ENCODE results near the gene MXRA8.

The MXRA8 gene

GRCh38 chr1:1333551-1334241 is 24.7 kb downstream of the MXRA8 start:
- DNase-seq, result no peak

- no peak for DNase-seq
These were observed 25.4 kb downstream of the MXRA8 start for GRCh38 chr1:1332774-1333480.

GRCh38 chr1:1332031-1332755 is 26.2 kb downstream of the MXRA8 start:
- no peak for DNase-seq

- no peak for DNase-seq
These were observed 27.0 kb downstream of the MXRA8 start, which contains the start of gene TAS1R3 for GRCh38 chr1:1331068-1331965. TSS of gene TAS1R3 (plus strand) at chr1:1331280. CDS start at chr1:1331346, 66 bp downstream.

GRCh38 chr1:1330366-1331067 is 27.8 kb downstream of the MXRA8 start:
- no peak for DNase-seq

GRCh38 chr1:1329304-1330210 is 28.8 kb downstream of the MXRA8 start:
- DNase-seq, result no peak

GRCh38 chr1:1328254-1328653 is 30.1 kb downstream of the MXRA8 start:
- DNase-seq, result no peak

- no peak for DNase-seq
These were observed 31.1 kb downstream of the MXRA8 start for GRCh38 chr1:1327291-1327690.

- no peak for DNase-seq
These were observed 32.2 kb downstream of the MXRA8 start for GRCh38 chr1:1326075-1326605.

- DNase-seq, result no peak
These were observed 32.9 kb downstream of the MXRA8 start for GRCh38 chr1:1325288-1326074.

- DNase-seq, result no peak
These were observed 33.6 kb downstream of the MXRA8 start, which contains the start of the genes CPTP and INTS11 for GRCh38 chr1:1324524-1325287. TSS of gene CPTP (plus strand) at chr1:1324802. CDS start at chr1:1326911, 2,109 bp downstream. TSS of gene INTS11 (minus strand) at chr1:1324660. CDS start at chr1:1324608, 52 bp downstream.

- no peak for DNase-seq
These were observed 34.3 kb downstream of the MXRA8 start for GRCh38 chr1:1324084-1324523.

- DNase-seq, result no peak
These were observed 35.4 kb downstream of the MXRA8 start for GRCh38 chr1:1322952-1323351.

- no peak for DNase-seq
These were observed 35.9 kb downstream of the MXRA8 start for GRCh38 chr1:1322418-1322817.

- DNase-seq, result no peak
These were observed 36.9 kb downstream of the MXRA8 start for GRCh38 chr1:1321477-1321876.

GRCh38 chr1:1320666-1321448 is 37.5 kb downstream of the MXRA8 start:
- no peak for DNase-seq

- no peak for DNase-seq
These were observed 38.8 kb downstream of the MXRA8 start for GRCh38 chr1:1319646-1319941.
